PC-9 (cell line): ENCODE results near the gene YBX1. TPM values are rescaled to one million over a fixed set of nuclear protein-coding genes. Genes with fewer than 3 reads are reported as not detected.
"Not testable (repeated sequence)": the region's sequence is repeated elsewhere in the genome, so short reads cannot be mapped to it uniquely, and the experiment has no call there.

Source experiments
- BruUV-seq: library from RNA; stranded (reverse); fragments of 400-500 nt; replicated peaks from 2 replicates; lab custom pipeline; 2021; lab: Mats Ljungman, UMichigan
- CTCF ChIA-PET: fragments of 300-600 bp; sonication (Branson Sonifier 250); formaldehyde crosslinking; loops from one replicate; lab custom pipeline; 2022; ENCODE audit warnings: antibody characterized with exemption; lab: Charles Lee
- POLR2A ChIA-PET: fragments of 300-600 bp; sonication (Branson Sonifier 250); formaldehyde crosslinking; loops from one replicate; lab custom pipeline; 2022; ENCODE audit warnings: antibody characterized with exemption; ENCODE audit not compliant: unreplicated experiment; lab: Charles Lee
- DNase-seq, 2 experiments: peaks; one replicate each; pipeline versions ENCODE4 v3.0.0 to v3.0.0-alpha.2; 2015 to 2022; ENCODE audit warnings: mixed read lengths in 1 of 2
- H2AFZ ChIP-seq: fragments of 200-600 bp; sonication (generic); 2 replicates; pipeline ENCODE4 v1.8.1; 2017; ENCODE audit warnings: antibody characterized with exemption
- H3F3A ChIP-seq: fragments of 200-600 bp; sonication (generic); 2 replicates; pipeline ENCODE4 v1.8.1; 2017; ENCODE audit warnings: antibody characterized with exemption, mild to moderate bottlenecking, low read depth; ENCODE audit not compliant: insufficient read depth
- H3K27ac ChIP-seq: fragments of 200-600 bp; sonication (generic); 2 replicates; pipeline ENCODE4 v1.6.1; 2016; ENCODE audit warnings: mixed run types
- H3K27me3 ChIP-seq: fragments of 200-600 bp; sonication (generic); 2 replicates; pipeline ENCODE4 v1.6.1; 2016; ENCODE audit warnings: low read depth, mixed run types; ENCODE audit not compliant: insufficient read depth
- H3K36me3 ChIP-seq: fragments of 200-600 bp; sonication (generic); 2 replicates; pipeline ENCODE4 v1.6.1; 2016; ENCODE audit warnings: low read depth, mixed run types
- H3K4me1 ChIP-seq: fragments of 200-600 bp; sonication (generic); replicated peaks from 2 replicates; pipeline ENCODE4 v1.6.1; 2016; ENCODE audit warnings: mixed run types; ENCODE audit not compliant: insufficient read depth
- H3K4me2 ChIP-seq: fragments of 200-600 bp; sonication (generic); 2 replicates; pipeline ENCODE4 v1.6.1; 2017; ENCODE audit warnings: mixed run types
- H3K4me3 ChIP-seq: fragments of 200-600 bp; sonication (generic); 2 replicates; pipeline ENCODE4 v1.6.1; 2016; ENCODE audit warnings: mixed run types
- H3K79me2 ChIP-seq: fragments of 200-600 bp; sonication (generic); 2 replicates; pipeline ENCODE4 v1.6.1; 2017; ENCODE audit warnings: low read depth, mixed run types
- H3K9me2 ChIP-seq: fragments of 200-600 bp; sonication (generic); 2 replicates; pipeline ENCODE4 v1.8.1; 2017; ENCODE audit warnings: mild to moderate bottlenecking; ENCODE audit not compliant: insufficient read depth
- H3K9me3 ChIP-seq: fragments of 200-600 bp; sonication (generic); 2 replicates; pipeline ENCODE4 v1.8.1; 2016; ENCODE audit warnings: low read depth; ENCODE audit not compliant: insufficient read depth
- H4K20me1 ChIP-seq: fragments of 200-600 bp; sonication (generic); 2 replicates; pipeline ENCODE4 v1.8.1; 2017; ENCODE audit not compliant: insufficient read depth
- CTCF ChIP-seq: fragments of 200-600 bp; sonication (generic); conservative IDR thresholded peaks from 2 replicates; pipeline ENCODE4 v1.6.1; 2017; ENCODE audit warnings: mixed run types, antibody characterized with exemption, mild to moderate bottlenecking, moderate library complexity
- EZH2 ChIP-seq: fragments of 200-600 bp; sonication (generic); IDR thresholded peaks from 2 replicates; pipeline ENCODE4 v1.8.0; 2017; ENCODE audit warnings: antibody characterized with exemption, low read depth
- intact Hi-C: fragments of 100-400 bp; cut with micrococcal nuclease; formaldehyde crosslinking; loops from one replicate; pipeline ENCODE4 v1.10.0; 2022; ENCODE audit not compliant: unreplicated experiment
- total RNA-seq: library from RNA; stranded (reverse); gene quantifications from 2 replicates; pipeline ENCODE4 v1.2.3, GENCODE V29; 2021

Gene YBX1
- total RNA-seq, 1 experiment from 2014 or later: 1,130 TPM

- H3K4me3 ChIP-seq: no peak overlapping the region
- no TSS peak for BruUV-seq
- H3K4me2 ChIP-seq: no peak overlapping the region
- H3K27ac ChIP-seq: no peak overlapping the region
- no peaks in the 10 kb centered on the region for H3K79me2 ChIP-seq
- H4K20me1 ChIP-seq: no peaks in the 10 kb centered on the region
- ChIA-PET CTCF (no interaction called here), POLR2A (interaction anchor here (0.6 kb wide), 1 partner anchor 335 kb away, joined by 3 read pairs; no protein-coding TSS in a partner anchor)
- H3K4me1 ChIP-seq: no peaks in the 10 kb centered on the region
- no peaks in the 10 kb centered on the region for H3K36me3 ChIP-seq
- H3K9me2 ChIP-seq: no peaks in the 10 kb centered on the region
- intact Hi-C loops: no loop called here
- DNase-seq: no peak
- no peaks in the 10 kb centered on the region for H3K27me3 ChIP-seq
- H3K9me3 ChIP-seq: no peaks in the 10 kb centered on the region
- no peak overlapping the region for H2AFZ ChIP-seq
- H3F3A ChIP-seq: no peaks in the 10 kb centered on the region
- no peak for TF ChIP-seq EZH2
- TF ChIP-seq CTCF: no peak
These were observed 66.5 kb downstream of the YBX1 start for GRCh38 chr1:42748461-42749410.

- H3F3A ChIP-seq: no peaks in the 10 kb centered on the region
- no peaks in the 10 kb centered on the region for H3K79me2 ChIP-seq
- H3K4me1 ChIP-seq: no peaks in the 10 kb centered on the region
- no peaks in the 10 kb centered on the region for H3K27me3 ChIP-seq
- H3K9me3 ChIP-seq: no peaks in the 10 kb centered on the region
- H4K20me1 ChIP-seq: no peaks in the 10 kb centered on the region
- no peak overlapping the region for H2AFZ ChIP-seq
- BruUV-seq: no TSS peak
- no peak overlapping the region for H3K27ac ChIP-seq
- ChIA-PET POLR2A (no interaction called here), CTCF (no interaction called here)
- H3K4me2 ChIP-seq: no peak overlapping the region
- intact Hi-C loops: no loop called here
- no peak for DNase-seq
- H3K9me2 ChIP-seq: no peaks in the 10 kb centered on the region
- TF ChIP-seq EZH2 (no peak), CTCF (no peak)
- H3K36me3 ChIP-seq: no peaks in the 10 kb centered on the region
- no peak overlapping the region for H3K4me3 ChIP-seq
These were observed 67.8 kb downstream of the YBX1 start for GRCh38 chr1:42750041-42750440.

DNA sequence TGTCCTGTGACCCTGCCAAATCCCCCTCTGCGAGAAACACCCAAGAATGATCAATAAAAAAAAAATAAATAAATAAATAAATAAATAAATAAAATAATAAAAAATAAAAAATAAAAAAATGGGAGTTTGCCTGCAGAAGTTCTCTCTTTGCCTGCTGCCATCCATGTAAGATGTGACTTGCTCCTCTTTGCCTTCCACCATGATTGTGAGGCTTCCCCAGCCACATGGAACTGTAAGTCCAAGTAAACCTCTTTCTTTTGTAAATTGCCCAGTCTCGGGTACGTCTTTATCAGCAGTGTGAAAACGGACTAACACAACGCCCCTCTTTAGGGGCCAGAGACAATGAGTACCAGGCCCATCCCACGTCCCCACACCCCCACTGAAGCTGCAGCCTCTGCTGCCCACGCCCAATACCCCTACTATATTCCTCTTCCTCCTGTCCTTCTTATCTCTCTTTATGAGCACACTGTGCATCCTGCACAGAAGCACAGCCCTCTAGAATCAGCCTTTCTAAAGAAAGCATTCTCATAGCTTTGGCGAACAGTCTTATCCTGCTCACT, 69.4 kb downstream of the YBX1 start:
- H3K9me2 ChIP-seq, H3K4me1 ChIP-seq, H3K4me2 ChIP-seq, CTCF ChIA-PET, POLR2A ChIA-PET, H3K9me3 ChIP-seq, intact Hi-C loops, H2AFZ ChIP-seq, H3F3A ChIP-seq, H3K27me3 ChIP-seq, DNase-seq, H3K79me2 ChIP-seq, H3K4me3 ChIP-seq, H3K36me3 ChIP-seq, H4K20me1 ChIP-seq, BruUV-seq, H3K27ac ChIP-seq: not testable (repeated sequence)
